Breast epithelium (tissue), 3 donors: ENCODE data around the gene UBR2.

Experiments used
- CTCF ChIP-seq, 3 donors: fragments of 450-650 bp; IDR thresholded peaks; one replicate each; pipeline ENCODE4 v1.5.1; 2016 to 2017; ENCODE audit warnings: antibody characterized with exemption in 3 of 3, mild to moderate bottlenecking in 3 of 3, moderate library complexity in 3 of 3
- POLR2A ChIP-seq: fragments of 450-650 bp; IDR thresholded peaks from one replicate; pipeline ENCODE4 v1.6.1; 2016; ENCODE audit warnings: antibody characterized with exemption, mild to moderate bottlenecking, moderate library complexity

DNA sequence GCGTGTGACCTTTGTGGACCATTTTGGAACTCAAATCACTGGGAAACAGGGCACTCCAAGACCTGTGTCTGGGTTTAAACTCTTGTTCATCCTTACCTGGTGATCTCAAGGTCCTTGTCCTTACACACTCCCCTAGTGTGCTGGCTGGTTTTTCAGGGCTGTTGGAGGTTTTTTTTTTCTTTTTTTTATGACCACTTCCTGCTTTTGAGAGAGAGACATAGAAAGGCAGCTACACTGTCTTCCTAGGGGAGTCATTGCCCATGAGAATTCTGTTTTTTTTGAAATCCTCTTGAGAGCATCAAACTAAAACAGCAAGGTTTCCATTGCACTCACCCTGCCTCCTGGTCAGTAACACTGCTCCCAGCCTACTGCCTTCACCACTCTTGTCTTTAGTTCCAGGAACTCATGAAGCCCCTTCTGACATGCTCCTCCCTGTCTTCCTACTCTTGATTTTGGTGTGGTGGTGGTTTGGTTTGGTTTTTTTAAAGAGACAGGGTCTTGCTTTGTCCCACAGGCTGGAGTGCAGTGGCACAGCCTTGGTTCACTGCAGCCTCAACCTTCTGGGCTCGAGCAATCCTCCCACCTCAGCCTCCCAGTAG is 130.0 kb downstream of the UBR2 start:
- TF ChIP-seq CTCF (IDR thresholded peaks at IDR 0.05) (no peak), POLR2A (no peak)
